GM12878 (cell line): ENCODE data around the gene SPATC1L. TPM values are rescaled to one million over a fixed set of nuclear protein-coding genes. Genes with fewer than 3 reads are reported as not detected.

ENCODE experiments used
- ATAC-seq: fragments of 200-7000 bp; cut with Tn5 transposase; 3 replicates; pipeline ENCODE4 v1.9.1; 2020; ENCODE audit warnings: mild to moderate bottlenecking, moderate library complexity
- BruUV-seq: library from RNA; stranded (reverse); fragments of 400-500 nt; replicated peaks from 2 replicates; lab custom pipeline; 2021; lab: Mats Ljungman, UMichigan
- CTCF ChIA-PET: fragments of 300-600 bp; sonication (Branson Sonifier 250); formaldehyde crosslinking; extraction: SDS; loops from one replicate; lab custom pipeline; 2021; ENCODE audit warnings: inconsistent platforms; lab: Yijun Ruan, JAX
- POLR2A ChIA-PET: fragments of 350-600 bp; formaldehyde crosslinking; extraction: SDS; loops from one replicate; lab custom pipeline; 2021; ENCODE audit warnings: inconsistent platforms; lab: Charles Lee
- RAD21 ChIA-PET: fragments of 300-600 bp; sonication (Branson Sonifier 250); formaldehyde crosslinking; loops from one replicate; lab custom pipeline; 2023; ENCODE audit warnings: antibody characterized with exemption; ENCODE audit not compliant: unreplicated experiment; lab: Charles Lee
- SMC1A ChIA-PET: fragments of 300-600 bp; sonication (Branson Sonifier 250); formaldehyde crosslinking; loops from one replicate; lab custom pipeline; 2023; ENCODE audit not compliant: unreplicated experiment, uncharacterized antibody; lab: Charles Lee
- DNase-seq: peaks from one replicate; pipeline ENCODE4 v3.0.0-alpha.2; 2011; ENCODE audit warnings: low read depth, low spot score
- FAIRE-seq: peaks from 3 replicates; lab custom pipeline; 2011; peaks lifted over from hg19 to GRCh38; lab: Jason Lieb, UNC
- H2AFZ ChIP-seq: 2 replicates; pipeline ENCODE4 v1.6.0; 2011; ENCODE audit warnings: low read depth, low read length, control low read depth; ENCODE audit not compliant: control insufficient read depth
- H3K27ac ChIP-seq: 2 replicates; pipeline ENCODE4 v1.5.1; 2011; ENCODE audit warnings: control low read depth; ENCODE audit not compliant: control insufficient read depth, insufficient read depth
- H3K27me3 ChIP-seq, 2 experiments: replicated peaks in 1 of 2; 2 replicates each; pipeline versions ENCODE4 v1.6.0 to v1.6.1; 2011; ENCODE audit warnings: low read length in 1 of 2; ENCODE audit not compliant: control insufficient read depth in 2 of 2, insufficient read depth in 2 of 2
- H3K36me3 ChIP-seq, 2 experiments: 2 replicates each; pipeline ENCODE4 v1.5.1; 2011; ENCODE audit warnings: low read length in 1 of 2; ENCODE audit not compliant: control insufficient read depth in 2 of 2, insufficient read depth in 2 of 2
- H3K4me1 ChIP-seq: 2 replicates; pipeline ENCODE4 v1.6.1; 2011; ENCODE audit warnings: mild to moderate bottlenecking, low read length, moderate library complexity, mixed read lengths; ENCODE audit not compliant: control insufficient read depth, insufficient read depth
- H3K4me2 ChIP-seq: 2 replicates; pipeline ENCODE4 v1.6.0; 2011; ENCODE audit warnings: control low read depth; ENCODE audit not compliant: control insufficient read depth, insufficient read depth
- H3K4me3 ChIP-seq: fragments of 200-600 bp; sonication (generic); 2 replicates; pipeline ENCODE4 v1.5.1; 2016
- H3K79me2 ChIP-seq: 2 replicates; pipeline ENCODE4 v1.6.0; 2011; ENCODE audit warnings: low read length; ENCODE audit not compliant: control insufficient read depth, insufficient read depth
- H3K9ac ChIP-seq: 2 replicates; pipeline ENCODE4 v1.8.0; 2011; ENCODE audit warnings: low read length, control low read depth, mixed read lengths; ENCODE audit not compliant: control insufficient read depth, insufficient read depth
- H3K9me3 ChIP-seq: replicated peaks from 3 replicates; pipeline ENCODE4 v1.5.1; 2011; ENCODE audit warnings: mild to moderate bottlenecking, low read length; ENCODE audit not compliant: control insufficient read depth, insufficient read depth
- H4K20me1 ChIP-seq: 2 replicates; pipeline ENCODE4 v1.6.0; 2011; ENCODE audit not compliant: control insufficient read depth, insufficient read depth
- ATF7 ChIP-seq: fragments of 450-650 bp; IDR thresholded peaks from 2 replicates; pipeline ENCODE4 v1.6.1; 2016; ENCODE audit warnings: low read depth, mild to moderate bottlenecking
- CBX5 ChIP-seq: sonication (generic); IDR thresholded peaks from 2 replicates; pipeline ENCODE4 v1.6.1; 2016; ENCODE audit warnings: low read depth, moderate library complexity, mild to moderate bottlenecking, inconsistent platforms
- IKZF2 ChIP-seq, 2 experiments: fragments of 450-650 bp; IDR thresholded peaks; 2 replicates each; pipeline ENCODE4 v1.6.1; 2017; ENCODE audit warnings: mild to moderate bottlenecking in 2 of 2, moderate library complexity in 2 of 2
- KLF5 ChIP-seq: fragments of 450-650 bp; IDR thresholded peaks from 2 replicates; pipeline ENCODE4 v1.6.1; 2014; ENCODE audit warnings: mild to moderate bottlenecking; ENCODE audit not compliant: partially characterized antibody
- MLLT1 ChIP-seq: fragments of 450-650 bp; IDR thresholded peaks from 2 replicates; pipeline ENCODE4 v1.6.1; 2016; ENCODE audit warnings: mild to moderate bottlenecking
- MYB ChIP-seq: fragments of 150-350 bp; IDR thresholded peaks from 2 replicates; pipeline ENCODE4 v1.6.1; 2014; ENCODE audit warnings: mild to moderate bottlenecking, low read depth, low read length, borderline replicate concordance
- NFYA ChIP-seq: IDR thresholded peaks from 2 replicates; pipeline ENCODE4 v1.6.1; 2011; ENCODE audit warnings: low read depth, mild to moderate bottlenecking, low read length, improper control_type of control experiment, borderline replicate concordance
- NFYB ChIP-seq: IDR thresholded peaks from 2 replicates; pipeline ENCODE4 v1.6.1; 2011; ENCODE audit warnings: low read depth, mild to moderate bottlenecking, low read length, improper control_type of control experiment, moderate library complexity; ENCODE audit not compliant: insufficient read depth
- POU2F2 ChIP-seq: IDR thresholded peaks from 3 replicates; pipeline ENCODE4 v1.6.1; 2011; ENCODE audit warnings: low read depth, mild to moderate bottlenecking, low read length, borderline replicate concordance
- RAD21 ChIP-seq: IDR thresholded peaks from 2 replicates; pipeline ENCODE4 v1.6.1; 2011; ENCODE audit warnings: mild to moderate bottlenecking, low read depth, low read length, moderate library complexity; ENCODE audit not compliant: insufficient read depth
- RAD51 ChIP-seq: fragments of 450-650 bp; IDR thresholded peaks from 2 replicates; pipeline ENCODE4 v1.6.1; 2016; ENCODE audit warnings: moderate library complexity, mild to moderate bottlenecking, inconsistent platforms
- RB1 ChIP-seq: fragments of 450-650 bp; formaldehyde crosslinking; IDR thresholded peaks from 2 replicates; pipeline ENCODE4 v1.6.1; 2017; ENCODE audit warnings: mild to moderate bottlenecking, borderline replicate concordance
- YBX1 ChIP-seq: fragments of 450-650 bp; IDR thresholded peaks from 2 replicates; pipeline ENCODE4 v1.6.1; 2016; ENCODE audit warnings: antibody characterized with exemption
- ZNF24 ChIP-seq: fragments of 450-650 bp; IDR thresholded peaks from 2 replicates; pipeline ENCODE4 v1.6.1; 2017; ENCODE audit warnings: antibody characterized with exemption, mild to moderate bottlenecking
- WGBS: methylation state at CpG from one replicate; pipeline ENCODE4 v1.1.6; 2016; ENCODE audit warnings: low lambda C conversion rate; ENCODE audit not compliant: insufficient replicate concordance, insufficient coverage; ENCODE audit errors: missing lambda C conversion rate; 5-methylcytosine and 5-hydroxymethylcytosine counted together
- in situ Hi-C: fragments of 300-500 bp; cut with MboI; formaldehyde crosslinking; loops from 9 replicates; pipeline ENCODE4 v1.14.3; 2018; ENCODE audit warnings: mixed read lengths
- intact Hi-C: fragments of 100-400 bp; cut with micrococcal nuclease; formaldehyde crosslinking; loops from one replicate; pipeline ENCODE4 v1.14.2; 2022; ENCODE audit not compliant: unreplicated experiment
- polyA plus RNA-seq, 11 experiments: library from polyadenylated mRNA; depleted of rRNA in 4 of 11; unstranded in 6 of 11; stranded (reverse) in 5 of 11; fragments of >200 nt; fragmentation: Nextera tagmentation in 4 of 11; fragmentation: Illumina TruSeq in 1 of 11; extraction: Ambion mirVana in 4 of 11; extraction: Trizol in 1 of 11; gene quantifications; 1 replicate in 1 of 11; 2 replicates in 10 of 11; pipeline versions ENCODE4 v1.2.1 to v1.2.3, GENCODE V29; 2011 to 2016; ENCODE audit warnings: inconsistent platforms in 2 of 11, missing spikeins in 2 of 11, low read depth in 1 of 11
- total RNA-seq, 4 experiments: library from RNA; depleted of rRNA in 3 of 4; stranded (reverse); fragments of >200 nt in 3 of 4; fragmentation: Illumina TruSeq in 1 of 4; extraction: Trizol in 1 of 4; gene quantifications; 2 replicates each; pipeline versions ENCODE4 v1.2.1 to v1.2.3, GENCODE V29; 2013 to 2021
- TF ChIP-seq, protein P1 (sequence below): fragments of 150-350 bp; IDR thresholded peaks from 2 replicates; pipeline ENCODE4 v1.6.1; 2016; ENCODE audit warnings: low read depth, low read length
- TF ChIP-seq, protein P2 (sequence below): IDR thresholded peaks from 2 replicates; pipeline ENCODE4 v1.6.1; 2012; ENCODE audit warnings: low read length, inconsistent platforms
- TF ChIP-seq, protein P3 (sequence below): fragments of 450-650 bp; IDR thresholded peaks from 2 replicates; pipeline ENCODE4 v1.6.1; 2017; ENCODE audit warnings: antibody characterized with exemption, mild to moderate bottlenecking, moderate library complexity

The SPATC1L gene
- total and polyA plus RNA-seq, 10 of the 15 experiments (the other 5 are each of a cell fraction or from before 2014, with no cell fraction given): 1.4 to 16.0 (median 7.0) TPM; not detected in 2

DNA sequence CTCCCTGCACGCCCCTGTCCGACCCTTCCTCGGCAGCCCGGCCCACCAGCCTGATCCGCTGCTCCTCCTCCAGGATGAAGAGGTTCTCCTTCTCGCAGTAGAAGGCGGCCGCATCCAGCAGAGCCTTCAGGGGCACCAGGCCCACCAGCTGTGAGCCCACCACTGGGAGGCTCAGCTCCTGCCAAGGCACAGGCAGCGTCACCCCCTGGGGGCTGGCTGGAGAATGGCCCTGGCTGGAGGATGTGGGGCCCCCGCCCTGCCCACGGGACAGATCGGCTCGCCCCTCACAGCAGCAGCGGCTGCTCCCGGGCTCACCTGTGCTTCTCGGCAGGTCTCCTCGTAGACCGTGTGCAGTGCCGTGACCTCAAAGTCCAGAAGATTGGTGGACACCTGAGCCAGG lies 34.2 kb downstream of the SPATC1L start:
- no peaks in the 10 kb centered on the region for H4K20me1 ChIP-seq
- in situ Hi-C loops (no loop called here), intact Hi-C loops (no loop called here)
- H2AFZ ChIP-seq: no peak overlapping the region
- H3K79me2 ChIP-seq: no peaks in the 10 kb centered on the region
- H3K4me2 ChIP-seq: no peak overlapping the region
- no peak overlapping the region for H3K9ac ChIP-seq
- H3K4me1 ChIP-seq: no peaks in the 10 kb centered on the region
- DNase-seq: no peak
- no peaks in the 10 kb centered on the region for H3K9me3 ChIP-seq
- ChIA-PET POLR2A (no interaction called here), SMC1A (no interaction called here), RAD21 (no interaction called here), CTCF (no interaction called here)
- no peaks in the 10 kb centered on the region for H3K27me3 ChIP-seq
- no peak for FAIRE-seq
- no peak overlapping the region for H3K4me3 ChIP-seq
- no peak for ATAC-seq
- BruUV-seq: no TSS peak
- no peak overlapping the region for H3K27ac ChIP-seq
- H3K36me3 ChIP-seq: no peaks in the 10 kb centered on the region
- 54% methylated on average over 19 of the region's 19 CpGs for WGBS
- TF ChIP-seq RAD51 (no peak), YBX1 (no peak), MYB (no peak), ATF7 (no peak), MLLT1 (no peak), NFYB (no peak), RAD21 (no peak), CBX5 (no peak), NFYA (no peak), RB1 (no peak), ZNF24 (no peak), POU2F2 (no peak), IKZF2 (IDR thresholded peaks at IDR 0.05) (no peak), KLF5 (no peak)
- TF ChIP-seq, protein P1, sequence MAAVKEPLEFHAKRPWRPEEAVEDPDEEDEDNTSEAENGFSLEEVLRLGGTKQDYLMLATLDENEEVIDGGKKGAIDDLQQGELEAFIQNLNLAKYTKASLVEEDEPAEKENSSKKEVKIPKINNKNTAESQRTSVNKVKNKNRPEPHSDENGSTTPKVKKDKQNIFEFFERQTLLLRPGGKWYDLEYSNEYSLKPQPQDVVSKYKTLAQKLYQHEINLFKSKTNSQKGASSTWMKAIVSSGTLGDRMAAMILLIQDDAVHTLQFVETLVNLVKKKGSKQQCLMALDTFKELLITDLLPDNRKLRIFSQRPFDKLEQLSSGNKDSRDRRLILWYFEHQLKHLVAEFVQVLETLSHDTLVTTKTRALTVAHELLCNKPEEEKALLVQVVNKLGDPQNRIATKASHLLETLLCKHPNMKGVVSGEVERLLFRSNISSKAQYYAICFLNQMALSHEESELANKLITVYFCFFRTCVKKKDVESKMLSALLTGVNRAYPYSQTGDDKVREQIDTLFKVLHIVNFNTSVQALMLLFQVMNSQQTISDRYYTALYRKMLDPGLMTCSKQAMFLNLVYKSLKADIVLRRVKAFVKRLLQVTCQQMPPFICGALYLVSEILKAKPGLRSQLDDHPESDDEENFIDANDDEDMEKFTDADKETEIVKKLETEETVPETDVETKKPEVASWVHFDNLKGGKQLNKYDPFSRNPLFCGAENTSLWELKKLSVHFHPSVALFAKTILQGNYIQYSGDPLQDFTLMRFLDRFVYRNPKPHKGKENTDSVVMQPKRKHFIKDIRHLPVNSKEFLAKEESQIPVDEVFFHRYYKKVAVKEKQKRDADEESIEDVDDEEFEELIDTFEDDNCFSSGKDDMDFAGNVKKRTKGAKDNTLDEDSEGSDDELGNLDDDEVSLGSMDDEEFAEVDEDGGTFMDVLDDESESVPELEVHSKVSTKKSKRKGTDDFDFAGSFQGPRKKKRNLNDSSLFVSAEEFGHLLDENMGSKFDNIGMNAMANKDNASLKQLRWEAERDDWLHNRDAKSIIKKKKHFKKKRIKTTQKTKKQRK: no peak
- TF ChIP-seq, protein P2, sequence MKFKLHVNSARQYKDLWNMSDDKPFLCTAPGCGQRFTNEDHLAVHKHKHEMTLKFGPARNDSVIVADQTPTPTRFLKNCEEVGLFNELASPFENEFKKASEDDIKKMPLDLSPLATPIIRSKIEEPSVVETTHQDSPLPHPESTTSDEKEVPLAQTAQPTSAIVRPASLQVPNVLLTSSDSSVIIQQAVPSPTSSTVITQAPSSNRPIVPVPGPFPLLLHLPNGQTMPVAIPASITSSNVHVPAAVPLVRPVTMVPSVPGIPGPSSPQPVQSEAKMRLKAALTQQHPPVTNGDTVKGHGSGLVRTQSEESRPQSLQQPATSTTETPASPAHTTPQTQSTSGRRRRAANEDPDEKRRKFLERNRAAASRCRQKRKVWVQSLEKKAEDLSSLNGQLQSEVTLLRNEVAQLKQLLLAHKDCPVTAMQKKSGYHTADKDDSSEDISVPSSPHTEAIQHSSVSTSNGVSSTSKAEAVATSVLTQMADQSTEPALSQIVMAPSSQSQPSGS: no peak
- TF ChIP-seq, protein P3, sequence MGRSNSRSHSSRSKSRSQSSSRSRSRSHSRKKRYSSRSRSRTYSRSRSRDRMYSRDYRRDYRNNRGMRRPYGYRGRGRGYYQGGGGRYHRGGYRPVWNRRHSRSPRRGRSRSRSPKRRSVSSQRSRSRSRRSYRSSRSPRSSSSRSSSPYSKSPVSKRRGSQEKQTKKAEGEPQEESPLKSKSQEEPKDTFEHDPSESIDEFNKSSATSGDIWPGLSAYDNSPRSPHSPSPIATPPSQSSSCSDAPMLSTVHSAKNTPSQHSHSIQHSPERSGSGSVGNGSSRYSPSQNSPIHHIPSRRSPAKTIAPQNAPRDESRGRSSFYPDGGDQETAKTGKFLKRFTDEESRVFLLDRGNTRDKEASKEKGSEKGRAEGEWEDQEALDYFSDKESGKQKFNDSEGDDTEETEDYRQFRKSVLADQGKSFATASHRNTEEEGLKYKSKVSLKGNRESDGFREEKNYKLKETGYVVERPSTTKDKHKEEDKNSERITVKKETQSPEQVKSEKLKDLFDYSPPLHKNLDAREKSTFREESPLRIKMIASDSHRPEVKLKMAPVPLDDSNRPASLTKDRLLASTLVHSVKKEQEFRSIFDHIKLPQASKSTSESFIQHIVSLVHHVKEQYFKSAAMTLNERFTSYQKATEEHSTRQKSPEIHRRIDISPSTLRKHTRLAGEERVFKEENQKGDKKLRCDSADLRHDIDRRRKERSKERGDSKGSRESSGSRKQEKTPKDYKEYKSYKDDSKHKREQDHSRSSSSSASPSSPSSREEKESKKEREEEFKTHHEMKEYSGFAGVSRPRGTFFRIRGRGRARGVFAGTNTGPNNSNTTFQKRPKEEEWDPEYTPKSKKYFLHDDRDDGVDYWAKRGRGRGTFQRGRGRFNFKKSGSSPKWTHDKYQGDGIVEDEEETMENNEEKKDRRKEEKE: no peak
